ENCODE results near the gene TNFSF4.

TNFSF4 gene

DNA sequence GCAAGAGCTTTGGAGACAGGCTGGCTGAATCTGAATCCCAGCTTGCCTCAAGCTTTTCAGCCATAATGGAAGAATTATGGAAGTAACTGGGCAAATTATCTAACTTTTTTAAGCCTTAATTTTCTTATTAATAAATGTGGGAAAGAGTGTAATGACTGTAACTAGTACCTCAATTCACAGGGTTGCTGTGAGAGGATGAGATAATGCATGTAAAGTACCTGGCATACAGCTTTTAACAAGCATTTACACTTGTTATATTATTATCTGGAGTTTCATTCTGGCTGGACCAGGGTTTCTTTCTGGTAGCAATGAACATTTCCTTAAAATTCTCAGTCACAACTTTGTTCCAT lies 15.9 kb upstream of the TNFSF4 start:
- Histone ChIP-seq H3K36me3 (ENCODE audit: low read depth) (no peaks in the 10 kb centered on the region), H3K4me1 (ENCODE audit: insufficient read depth, poor library complexity, severe bottlenecking) (peaks cover 3% of the 10 kb centered on the region), H3K4me3 (ENCODE audit: severe bottlenecking) (no peak overlapping the region), H3K27ac (ENCODE audit: poor library complexity, severe bottlenecking) (no peak overlapping the region), H3K9me3 (ENCODE audit: severe bottlenecking) (no peaks in the 10 kb centered on the region), H3K27me3 (ENCODE audit: insufficient read depth, poor library complexity, severe bottlenecking) (no peaks in the 10 kb centered on the region)
- no peak for ATAC-seq (ENCODE audit: low read depth)
- TF ChIP-seq, protein P1, sequence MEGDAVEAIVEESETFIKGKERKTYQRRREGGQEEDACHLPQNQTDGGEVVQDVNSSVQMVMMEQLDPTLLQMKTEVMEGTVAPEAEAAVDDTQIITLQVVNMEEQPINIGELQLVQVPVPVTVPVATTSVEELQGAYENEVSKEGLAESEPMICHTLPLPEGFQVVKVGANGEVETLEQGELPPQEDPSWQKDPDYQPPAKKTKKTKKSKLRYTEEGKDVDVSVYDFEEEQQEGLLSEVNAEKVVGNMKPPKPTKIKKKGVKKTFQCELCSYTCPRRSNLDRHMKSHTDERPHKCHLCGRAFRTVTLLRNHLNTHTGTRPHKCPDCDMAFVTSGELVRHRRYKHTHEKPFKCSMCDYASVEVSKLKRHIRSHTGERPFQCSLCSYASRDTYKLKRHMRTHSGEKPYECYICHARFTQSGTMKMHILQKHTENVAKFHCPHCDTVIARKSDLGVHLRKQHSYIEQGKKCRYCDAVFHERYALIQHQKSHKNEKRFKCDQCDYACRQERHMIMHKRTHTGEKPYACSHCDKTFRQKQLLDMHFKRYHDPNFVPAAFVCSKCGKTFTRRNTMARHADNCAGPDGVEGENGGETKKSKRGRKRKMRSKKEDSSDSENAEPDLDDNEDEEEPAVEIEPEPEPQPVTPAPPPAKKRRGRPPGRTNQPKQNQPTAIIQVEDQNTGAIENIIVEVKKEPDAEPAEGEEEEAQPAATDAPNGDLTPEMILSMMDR (IDR thresholded peaks at IDR 0.05; ENCODE audit: poor library complexity, severe bottlenecking), result no peak
- no peak for DNase-seq (ENCODE audit: low spot score)

DNA sequence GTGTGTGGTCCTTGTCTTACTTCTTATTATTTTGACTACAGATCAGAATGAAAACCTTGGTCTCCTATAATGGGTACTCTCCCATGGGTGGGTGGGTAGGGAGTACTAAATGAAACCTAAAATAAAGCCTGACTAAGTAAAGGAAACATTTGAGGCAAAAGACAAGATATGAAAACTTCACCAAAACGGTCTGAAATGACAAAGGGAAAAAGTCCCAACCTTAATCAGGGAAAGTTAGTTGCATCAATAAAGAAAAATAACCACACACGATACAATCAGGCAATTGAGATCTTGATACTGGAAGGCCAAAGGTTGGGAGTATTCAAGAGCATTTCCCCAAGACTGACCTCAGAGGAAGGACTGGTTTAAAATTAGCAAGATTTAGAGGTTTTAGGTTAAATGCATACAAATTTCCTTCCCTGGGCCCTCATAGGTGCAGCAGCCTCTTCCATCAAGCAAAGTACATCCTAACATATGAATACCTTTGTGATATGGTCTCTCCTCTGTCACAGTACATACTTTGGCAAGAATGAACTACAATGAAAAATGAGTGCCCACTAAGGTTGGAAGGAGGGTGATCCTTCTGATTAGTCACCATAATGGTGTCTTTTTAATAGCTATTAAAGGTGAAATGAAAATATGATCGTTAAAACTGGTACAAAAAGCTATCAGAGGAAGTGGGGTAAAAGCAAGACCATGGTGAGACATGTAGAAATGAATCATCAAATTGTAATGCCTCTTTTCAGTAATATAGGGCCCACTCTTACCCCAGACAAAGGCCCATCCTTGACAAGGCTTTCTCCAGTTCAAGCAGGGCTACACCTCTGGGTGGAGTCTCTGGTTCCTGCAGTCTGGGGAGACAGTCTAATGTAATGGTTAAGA lies 15.3 kb upstream of the TNFSF4 start:
- Histone ChIP-seq H3K27ac (ENCODE audit: poor library complexity, severe bottlenecking) (no peak overlapping the region), H3K27me3 (ENCODE audit: insufficient read depth, poor library complexity, severe bottlenecking) (no peaks in the 10 kb centered on the region), H3K4me1 (ENCODE audit: insufficient read depth, poor library complexity, severe bottlenecking) (peaks cover 3% of the 10 kb centered on the region), H3K36me3 (ENCODE audit: low read depth) (no peaks in the 10 kb centered on the region), H3K4me3 (ENCODE audit: severe bottlenecking) (no peak overlapping the region), H3K9me3 (ENCODE audit: severe bottlenecking) (no peaks in the 10 kb centered on the region)
- TF ChIP-seq, protein P1 (IDR thresholded peaks at IDR 0.05; ENCODE audit: poor library complexity, severe bottlenecking), result no peak
- ATAC-seq (ENCODE audit: low read depth) (no peak), DNase-seq (ENCODE audit: low spot score) (no peak)

DNA sequence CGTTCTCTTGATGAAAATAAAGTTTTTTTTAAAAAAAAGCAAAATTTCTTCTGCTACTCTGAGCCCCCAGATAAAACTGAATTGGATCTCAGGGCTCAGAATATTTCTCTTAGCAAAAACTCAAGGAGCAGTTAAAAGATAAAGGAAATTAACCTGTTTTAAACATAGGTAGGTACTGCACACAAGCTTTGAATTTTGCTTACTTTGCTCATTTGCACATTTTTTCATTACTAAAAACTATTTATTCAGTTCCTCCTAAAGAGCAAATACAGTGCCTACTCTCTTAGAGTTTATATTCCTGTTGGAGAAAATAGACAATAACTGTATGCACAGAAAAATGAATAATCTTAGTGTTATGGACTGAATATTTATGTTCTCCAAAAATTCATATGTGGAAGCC lies 13.0 kb upstream of the TNFSF4 start:
- DNase-seq (ENCODE audit: low spot score), result no peak
- TF ChIP-seq, protein P1 (IDR thresholded peaks at IDR 0.05; ENCODE audit: poor library complexity, severe bottlenecking), result no peak
- H3K27me3 ChIP-seq (ENCODE audit: insufficient read depth, poor library complexity, severe bottlenecking), result no peaks in the 10 kb centered on the region
- no peaks in the 10 kb centered on the region for H3K4me1 ChIP-seq (ENCODE audit: insufficient read depth, poor library complexity, severe bottlenecking)
- no peak overlapping the region for H3K27ac ChIP-seq (ENCODE audit: poor library complexity, severe bottlenecking)
- H3K9me3 ChIP-seq (ENCODE audit: severe bottlenecking), result no peaks in the 10 kb centered on the region
- no peak overlapping the region for H3K4me3 ChIP-seq (ENCODE audit: severe bottlenecking)
- ATAC-seq (ENCODE audit: low read depth), result no peak
- H3K36me3 ChIP-seq (ENCODE audit: low read depth), result no peaks in the 10 kb centered on the region

DNA sequence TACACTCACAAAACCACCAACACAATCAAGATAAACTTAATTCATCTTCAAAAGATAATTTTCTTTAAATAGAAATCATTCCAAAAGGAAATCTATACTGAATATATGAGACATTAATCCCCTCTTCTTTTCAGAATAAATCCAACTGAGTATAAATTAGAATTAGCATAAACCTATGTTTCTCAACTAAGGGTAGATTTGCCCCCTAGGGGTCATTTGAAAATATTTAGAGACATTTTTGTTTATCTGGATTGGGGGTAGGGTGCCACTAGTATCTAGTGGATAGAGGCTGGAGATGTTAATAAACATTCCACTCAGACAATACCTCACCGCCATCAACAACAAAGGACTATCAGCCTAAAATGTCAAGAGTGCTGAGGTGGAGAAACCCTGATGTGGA lies 6.5 kb upstream of the TNFSF4 start:
- ATAC-seq (ENCODE audit: low read depth) (no peak), DNase-seq (ENCODE audit: low spot score) (no peak)
- H3K9me3 ChIP-seq (ENCODE audit: severe bottlenecking), result no peaks in the 10 kb centered on the region
- H3K27ac ChIP-seq (ENCODE audit: poor library complexity, severe bottlenecking), result no peak overlapping the region
- TF ChIP-seq, protein P1 (IDR thresholded peaks at IDR 0.05; ENCODE audit: poor library complexity, severe bottlenecking), result no peak
- H3K27me3 ChIP-seq (ENCODE audit: insufficient read depth, poor library complexity, severe bottlenecking), result no peaks in the 10 kb centered on the region
- no peak overlapping the region for H3K4me3 ChIP-seq (ENCODE audit: severe bottlenecking)
- no peaks in the 10 kb centered on the region for H3K36me3 ChIP-seq (ENCODE audit: low read depth)
- H3K4me1 ChIP-seq (ENCODE audit: insufficient read depth, poor library complexity, severe bottlenecking), result no peaks in the 10 kb centered on the region

DNA sequence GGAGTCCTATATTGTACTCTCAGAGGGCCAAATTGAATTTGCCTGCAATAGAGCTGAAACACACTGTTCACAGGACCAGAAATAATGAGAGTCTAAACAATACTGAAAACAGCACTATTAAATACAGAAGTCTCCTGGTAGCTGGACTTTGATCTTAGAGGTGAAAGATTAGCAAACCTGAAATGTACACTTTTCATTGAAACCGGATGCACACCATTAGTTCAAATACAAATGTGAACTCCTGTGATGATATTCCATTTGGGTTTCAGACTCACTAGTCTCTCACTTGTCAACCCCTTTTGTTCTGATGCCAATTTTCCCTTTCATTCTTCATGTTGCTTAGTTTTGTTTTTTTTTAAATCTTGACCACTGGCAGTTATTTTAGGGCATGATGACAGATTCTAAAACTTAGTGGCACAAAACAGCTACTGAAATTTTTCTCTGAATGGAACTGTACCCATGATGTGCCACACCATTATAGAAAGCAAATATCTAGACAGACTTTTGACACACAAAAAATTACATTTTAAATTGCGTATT lies 5.9 kb upstream of the TNFSF4 start:
- no peak overlapping the region for H3K27ac ChIP-seq (ENCODE audit: poor library complexity, severe bottlenecking)
- TF ChIP-seq, protein P1 (IDR thresholded peaks at IDR 0.05; ENCODE audit: poor library complexity, severe bottlenecking), result no peak
- DNase-seq (ENCODE audit: low spot score) (no peak), ATAC-seq (ENCODE audit: low read depth) (no peak)
- no peaks in the 10 kb centered on the region for H3K27me3 ChIP-seq (ENCODE audit: insufficient read depth, poor library complexity, severe bottlenecking)
- H3K9me3 ChIP-seq (ENCODE audit: severe bottlenecking), result no peaks in the 10 kb centered on the region
- no peaks in the 10 kb centered on the region for H3K4me1 ChIP-seq (ENCODE audit: insufficient read depth, poor library complexity, severe bottlenecking)
- H3K4me3 ChIP-seq (ENCODE audit: severe bottlenecking), result no peak overlapping the region
- no peaks in the 10 kb centered on the region for H3K36me3 ChIP-seq (ENCODE audit: low read depth)
